Measurements from ENCODE around the gene OPRL1.

OPRL1 gene

DNA sequence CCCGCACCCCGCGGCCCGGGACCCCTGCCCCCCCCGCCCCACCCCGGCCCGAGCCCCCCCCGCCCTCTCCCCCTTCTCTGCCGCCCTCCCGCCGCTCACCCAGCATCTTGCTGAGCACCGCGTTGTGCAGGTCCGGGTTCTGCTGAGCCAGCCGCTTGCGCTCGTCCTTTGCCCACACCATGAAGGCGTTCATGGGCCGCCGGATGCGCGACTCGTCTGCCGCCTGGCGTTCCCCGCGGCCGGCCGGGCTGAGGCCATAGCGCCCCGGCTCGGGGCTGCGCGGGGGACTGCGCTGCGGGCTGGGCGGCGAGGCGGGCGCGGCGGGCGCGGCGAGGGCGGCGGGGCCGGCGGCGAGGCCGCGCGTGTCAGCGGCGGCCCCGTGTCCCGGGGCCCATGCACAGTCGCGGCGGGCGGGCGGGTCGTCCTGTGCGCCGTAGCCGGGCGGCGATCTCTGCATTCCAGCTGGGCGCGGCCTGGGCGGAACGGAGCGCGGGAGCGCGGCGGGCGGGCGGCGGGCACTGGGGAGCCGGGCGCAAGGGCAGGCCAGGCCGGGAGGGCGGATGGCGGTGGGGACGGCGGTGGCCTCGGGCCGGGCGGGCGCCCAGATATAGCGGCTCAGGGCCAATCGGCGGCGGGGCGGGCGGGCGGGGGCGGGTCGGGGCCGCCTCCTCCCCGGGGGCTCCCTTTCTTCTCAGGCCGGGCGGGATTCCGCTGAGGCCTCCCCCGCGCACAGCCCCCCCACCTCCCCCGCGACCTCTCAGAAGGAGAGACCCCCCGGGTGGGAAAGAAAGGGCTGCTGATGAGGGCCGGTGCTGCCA is 30.6 kb upstream of the OPRL1 start, which contains the start of gene SOX18:
Gene SOX18 (minus strand): TSS at position 580 of the 818 bp plus-strand sequence. CDS start 123 bp downstream, at position 457.
- H3K27ac ChIP-seq (ENCODE audit: extremely low read depth, low read depth, low read length): peak within 1 kb of the TSS; percentile 24; the same call in 1 of the 2 replicates
- POLR2A ChIA-PET: interaction anchor here (0.9 to 1.4 kb wide), 2 partner anchors 10 kb away, joined by 3 to 4 read pairs; no protein-coding TSS in a partner anchor

DNA sequence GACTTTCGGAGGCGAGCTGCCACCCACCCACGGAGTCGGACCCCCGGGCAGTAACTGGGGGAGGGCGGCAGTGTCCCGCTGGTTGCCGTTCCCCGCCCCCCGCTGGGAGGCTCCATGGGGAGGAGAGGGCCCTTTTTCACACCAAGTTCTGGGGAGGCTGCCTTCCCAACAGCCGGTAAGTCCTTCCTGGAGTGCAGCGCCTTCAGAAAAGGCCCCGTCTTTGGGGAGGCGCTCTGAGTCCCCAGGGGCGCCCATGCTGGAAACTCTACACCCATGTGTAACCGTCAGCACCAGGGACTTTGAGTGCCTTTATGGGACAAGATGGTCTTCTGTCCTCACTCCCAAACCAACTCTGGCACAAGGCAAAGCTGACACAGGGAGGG is 30.0 kb upstream of the OPRL1 start:
- H3K36me3 ChIP-seq (ENCODE audit: control insufficient read depth in 2 of 2, insufficient read depth in 1 of 2, low read length in 2 of 2): peaks cover 0 to 5% of the 10 kb centered on the region in 2 experiments; a peak in 1 of 3 replicates
- ChIA-PET POLR2A (interaction anchor here (0.9 kb wide), 1 partner anchor 10 kb away, joined by 3 read pairs; no protein-coding TSS in a partner anchor), CTCF (interaction anchor here (1.3 kb wide), 1 partner anchor 10 kb away, joined by 7 read pairs; no protein-coding TSS in a partner anchor)
- no peaks in the 10 kb centered on the region for H3K9me3 ChIP-seq (ENCODE audit: control insufficient read depth, insufficient read depth, low read depth, low read length)
- H3K4me3 ChIP-seq (ENCODE audit: low read depth, low read length): peak overlapping the region; percentile 19
- H3K27ac ChIP-seq (ENCODE audit: extremely low read depth, low read depth, low read length): peak overlapping the region; percentile 22; the same call in 1 of the 2 replicates
- peaks cover 6% of the 10 kb centered on the region for H3K4me1 ChIP-seq (ENCODE audit: control insufficient read depth, insufficient read depth, low read length)
- 0 out of 2 replicates have a peak, but pooled peaks have one; percentile 19 for TF ChIP-seq YY1 (tag by site-specific recombination; IDR thresholded peaks at IDR 0.05)
- no peak for TF ChIP-seq ZSCAN23 (tag by site-specific recombination; IDR thresholded peaks at IDR 0.05)
- 0 out of 2 replicates have a peak, but pooled peaks have one; percentile 30 for TF ChIP-seq KLF16 (tag by site-specific recombination; IDR thresholded peaks at IDR 0.05)
- TF ChIP-seq, protein P1, sequence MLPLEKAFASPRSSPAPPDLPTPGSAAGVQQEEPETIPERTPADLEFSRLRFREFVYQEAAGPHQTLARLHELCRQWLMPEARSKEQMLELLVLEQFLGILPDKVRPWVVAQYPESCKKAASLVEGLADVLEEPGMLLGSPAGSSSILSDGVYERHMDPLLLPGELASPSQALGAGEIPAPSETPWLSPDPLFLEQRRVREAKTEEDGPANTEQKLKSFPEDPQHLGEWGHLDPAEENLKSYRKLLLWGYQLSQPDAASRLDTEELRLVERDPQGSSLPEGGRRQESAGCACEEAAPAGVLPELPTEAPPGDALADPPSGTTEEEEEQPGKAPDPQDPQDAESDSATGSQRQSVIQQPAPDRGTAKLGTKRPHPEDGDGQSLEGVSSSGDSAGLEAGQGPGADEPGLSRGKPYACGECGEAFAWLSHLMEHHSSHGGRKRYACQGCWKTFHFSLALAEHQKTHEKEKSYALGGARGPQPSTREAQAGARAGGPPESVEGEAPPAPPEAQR (tag by site-specific recombination; IDR thresholded peaks at IDR 0.05): no peak
- no peak for TF ChIP-seq ZNF585B (tag by site-specific recombination; IDR thresholded peaks at IDR 0.05)
- no peak for TF ChIP-seq TRIM28 (IDR thresholded peaks at IDR 0.05; ENCODE audit: borderline replicate concordance, low read length)
- TF ChIP-seq ZNF768 (tag by site-specific recombination; IDR thresholded peaks at IDR 0.05): no peak
- TF ChIP-seq KLF1 (tag by site-specific recombination; IDR thresholded peaks at IDR 0.05): no peak
- no peak for TF ChIP-seq ZNF704 (tag by site-specific recombination; IDR thresholded peaks at IDR 0.05)
- TF ChIP-seq ZSCAN16 (tag by site-specific recombination; IDR thresholded peaks at IDR 0.05): no peak
- TF ChIP-seq ZNF837 (tag by site-specific recombination; IDR thresholded peaks at IDR 0.05): no peak
- no peak for TF ChIP-seq ZNF626 (tag by site-specific recombination; IDR thresholded peaks at IDR 0.05)
- TF ChIP-seq ZNF280D (tag by site-specific recombination; IDR thresholded peaks at IDR 0.05): no peak
- no peak for TF ChIP-seq ZNF223 (tag by site-specific recombination; IDR thresholded peaks at IDR 0.05)
- TF ChIP-seq, protein P2, sequence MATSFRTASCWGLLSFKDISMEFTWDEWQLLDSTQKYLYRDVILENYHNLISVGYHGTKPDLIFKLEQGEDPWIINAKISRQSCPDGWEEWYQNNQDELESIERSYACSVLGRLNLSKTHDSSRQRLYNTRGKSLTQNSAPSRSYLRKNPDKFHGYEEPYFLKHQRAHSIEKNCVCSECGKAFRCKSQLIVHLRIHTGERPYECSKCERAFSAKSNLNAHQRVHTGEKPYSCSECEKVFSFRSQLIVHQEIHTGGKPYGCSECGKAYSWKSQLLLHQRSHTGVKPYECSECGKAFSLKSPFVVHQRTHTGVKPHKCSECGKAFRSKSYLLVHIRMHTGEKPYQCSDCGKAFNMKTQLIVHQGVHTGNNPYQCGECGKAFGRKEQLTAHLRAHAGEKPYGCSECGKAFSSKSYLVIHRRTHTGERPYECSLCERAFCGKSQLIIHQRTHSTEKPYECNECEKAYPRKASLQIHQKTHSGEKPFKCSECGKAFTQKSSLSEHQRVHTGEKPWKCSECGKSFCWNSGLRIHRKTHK (tag by site-specific recombination; IDR thresholded peaks at IDR 0.05): no peak
- TF ChIP-seq KLF7 (tag by site-specific recombination; IDR thresholded peaks at IDR 0.05; ENCODE audit: borderline replicate concordance): peak; percentile 54; the same call in 1 of the 2 replicates
- TF ChIP-seq ZNF830 (tag by site-specific recombination; IDR thresholded peaks at IDR 0.05; ENCODE audit: low read depth): no peak
- TF ChIP-seq, protein P3, sequence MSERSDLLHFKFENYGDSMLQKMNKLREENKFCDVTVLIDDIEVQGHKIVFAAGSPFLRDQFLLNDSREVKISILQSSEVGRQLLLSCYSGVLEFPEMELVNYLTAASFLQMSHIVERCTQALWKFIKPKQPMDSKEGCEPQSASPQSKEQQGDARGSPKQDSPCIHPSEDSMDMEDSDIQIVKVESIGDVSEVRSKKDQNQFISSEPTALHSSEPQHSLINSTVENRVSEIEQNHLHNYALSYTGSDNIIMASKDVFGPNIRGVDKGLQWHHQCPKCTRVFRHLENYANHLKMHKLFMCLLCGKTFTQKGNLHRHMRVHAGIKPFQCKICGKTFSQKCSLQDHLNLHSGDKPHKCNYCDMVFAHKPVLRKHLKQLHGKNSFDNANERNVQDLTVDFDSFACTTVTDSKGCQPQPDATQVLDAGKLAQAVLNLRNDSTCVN (tag by site-specific recombination; optimal IDR thresholded peaks at IDR 0.05): peak; percentile 28
- TF ChIP-seq GFI1B (tag by site-specific recombination; IDR thresholded peaks at IDR 0.05): no peak

More for the DNA sequence above, 30.6 kb upstream of the OPRL1 start, which contains the start of gene SOX18:
- CTCF ChIA-PET: interaction anchor here (1.3 kb wide), 1 partner anchor 10 kb away, joined by 7 read pairs; no protein-coding TSS in a partner anchor
- Histone ChIP-seq H3K36me3 (ENCODE audit: control insufficient read depth in 2 of 2, insufficient read depth in 1 of 2, low read length in 2 of 2) (peaks cover 0 to 5% of the 10 kb centered on the region in 2 experiments; a peak in 1 of 3 replicates), H3K4me1 (ENCODE audit: control insufficient read depth, insufficient read depth, low read length) (peaks cover 6% of the 10 kb centered on the region), H3K4me3 (ENCODE audit: low read depth, low read length) (peak within 1 kb of the TSS; percentile 36), H3K9me3 (ENCODE audit: control insufficient read depth, insufficient read depth, low read depth, low read length) (no peaks in the 10 kb centered on the region)
- TF ChIP-seq ZNF658 (tag by site-specific recombination; IDR thresholded peaks at IDR 0.05): no peak
- no peak for TF ChIP-seq ZNF112 (tag by site-specific recombination; IDR thresholded peaks at IDR 0.05)
- TF ChIP-seq ZNF610 (tag by site-specific recombination; IDR thresholded peaks at IDR 0.05; ENCODE audit: borderline replicate concordance): no peak
- no peak for TF ChIP-seq ZNF184 (tag by site-specific recombination; IDR thresholded peaks at IDR 0.05)
- no peak for TF ChIP-seq WT1 (tag by site-specific recombination; IDR thresholded peaks at IDR 0.05)
- TF ChIP-seq ZNF16 (tag by site-specific recombination; IDR thresholded peaks at IDR 0.05; ENCODE audit: low read depth): no peak
- no peak for TF ChIP-seq ZBTB21 (tag by site-specific recombination; IDR thresholded peaks at IDR 0.05)
- TF ChIP-seq GFI1B (tag by site-specific recombination; IDR thresholded peaks at IDR 0.05): no peak
- peak; percentile 44; the same call in 1 of the 2 replicates for TF ChIP-seq ZBTB8A (tag by site-specific recombination; IDR thresholded peaks at IDR 0.05)
- TF ChIP-seq, protein P3 (tag by site-specific recombination; optimal IDR thresholded peaks at IDR 0.05): peak; percentile 31

Measured in HEK293 (cell line).